Kidney (tissue), 14 donors: ENCODE measurements around the gene PLCB3. TPM values are rescaled to one million over a fixed set of nuclear protein-coding genes. Genes with fewer than 3 reads are reported as not detected.

Experiments used
- DNase-seq, 5 donors: peaks; one replicate each; pipeline ENCODE4 v3.0.0-alpha.2; 2013 to 2020
- FAIRE-seq: peaks from 2 replicates; lab custom pipeline; 2012; peaks lifted over from hg19 to GRCh38; lab: Jason Lieb, UNC
- H3K27ac ChIP-seq, 2 donors: one replicate each; pipeline ENCODE4 v1.7.0; 2013; ENCODE audit warnings: low read depth in 2 of 2, low read length in 2 of 2, inconsistent platforms in 1 of 2
- H3K27me3 ChIP-seq: one replicate; pipeline ENCODE4 v1.7.1; 2013; ENCODE audit warnings: low read length, inconsistent platforms; ENCODE audit not compliant: control insufficient read depth, insufficient read depth
- H3K36me3 ChIP-seq, 3 donors: one replicate each; pipeline versions ENCODE4 v1.7.0 to v1.7.1; 2013; ENCODE audit warnings: low read length in 3 of 3, control low read depth in 1 of 3, inconsistent platforms in 1 of 3; ENCODE audit not compliant: insufficient read depth in 3 of 3, control insufficient read depth in 2 of 3
- H3K4me1 ChIP-seq, 3 donors: one replicate each; pipeline versions ENCODE4 v1.7.0 to v1.7.1; 2013; ENCODE audit warnings: low read length in 3 of 3, inconsistent platforms in 1 of 3, low read depth in 1 of 3; ENCODE audit not compliant: control insufficient read depth in 2 of 3, insufficient read depth in 2 of 3
- H3K4me3 ChIP-seq, 3 donors: one replicate each; pipeline versions ENCODE4 v1.7.0 to v1.8.1; 2013; ENCODE audit warnings: low read length in 3 of 3, control low read depth in 1 of 3, inconsistent platforms in 1 of 3
- H3K9ac ChIP-seq, 3 donors: one replicate each; pipeline versions ENCODE4 v1.7.0 to v1.7.1; 2013; ENCODE audit warnings: low read length in 3 of 3, control low read depth in 1 of 3, inconsistent platforms in 1 of 3
- H3K9me3 ChIP-seq, 3 donors: one replicate each; pipeline versions ENCODE4 v1.7.0 to v1.7.1; 2013; ENCODE audit warnings: low read length in 3 of 3, control low read depth in 1 of 3, inconsistent platforms in 1 of 3; ENCODE audit not compliant: control insufficient read depth in 2 of 3, insufficient read depth in 1 of 3
- CTCF ChIP-seq: IDR thresholded peaks from 3 replicates; pipeline ENCODE4 v1.5.1; 2012; ENCODE audit warnings: mild to moderate bottlenecking, moderate library complexity, borderline replicate concordance; ENCODE audit not compliant: insufficient read depth; ENCODE audit errors: extremely low read depth
- intact Hi-C: fragments of 100-400 bp; cut with DNase I; formaldehyde crosslinking; loops from one replicate; pipeline ENCODE4 v1.11.1; 2022
- polyA plus RNA-seq: library from polyadenylated mRNA; stranded (reverse); fragments of 350-450 nt; fragmentation: Illumina TruSeq; extraction: RNeasy Lipid Tissue Mini Kit (QIAGEN cat#74804); gene quantifications from one replicate; pipeline ENCODE4 v1.2.3, GENCODE V29; 2014; ENCODE audit warnings: low read depth, low replicate concordance; ENCODE audit not compliant: insufficient read depth
- total RNA-seq: library from RNA; stranded (reverse); fragmentation: NEBNext Ultra II Directional; extraction: Animal tissue kit (Norgen Biotek cat#: 25700); gene quantifications from one replicate; pipeline ENCODE4 v1.2.1, GENCODE V29; 2021
- donor health status: control.
- donor health status: control.
- donor health status: control.
- donor health status: control.
- donor health status: control.
- donor health status: DM: yes; HTN: yes; CAD: no.
- donor health status: Normal renal cell carcinoma (clear cell type).

PLCB3 gene
- total and polyA plus RNA-seq, 2 donors from 2014 or later = 9.6 to 24.6 TPM

GRCh38 chr11:64230171-64230984 lies 21.0 kb upstream of the PLCB3 start, which contains the start of gene DNAJC4:
Gene DNAJC4, plus strand, starts transcription at chr11:64230548. Its CDS starts 307 bp downstream, at chr11:64230855.
- Histone ChIP-seq H3K27me3 (no peaks in the 10 kb centered on the region), H3K9me3 (no peaks in the 10 kb centered on the region), H3K4me1 (peaks cover 0 to 39% (median 29%) of the 10 kb centered on the region in 3 donors), H3K36me3 (no peaks in the 10 kb centered on the region), H3K4me3 (peak within 1 kb of the TSS; percentile 51 to 77 (median 73)), H3K27ac (peak within 1 kb of the TSS; percentile 89 to 96), H3K9ac (peak within 1 kb of the TSS; percentile 62 to 78 (median 77))
- DNase-seq = peak; percentile 96 to 99 (median 98)
- intact Hi-C loops = no loop called here
- no peak for TF ChIP-seq CTCF
- FAIRE-seq = peak; percentile 44

GRCh38 chr11:64230985-64231365 lies 20.4 kb upstream of the PLCB3 start:
- H3K27ac ChIP-seq = peak overlapping the region; percentile 89 to 96
- TF ChIP-seq CTCF = no peak
- intact Hi-C loops = no loop called here
- FAIRE-seq (no peak), DNase-seq (no peak)
- H3K4me3 ChIP-seq = peak overlapping the region; percentile 51 to 77 (median 73)
- no peaks in the 10 kb centered on the region for H3K9me3 ChIP-seq
- peaks cover 0 to 42% (median 34%) of the 10 kb centered on the region in 3 donors for H3K4me1 ChIP-seq
- peak overlapping the region; percentile 62 to 78 (median 68) for H3K9ac ChIP-seq
- no peaks in the 10 kb centered on the region for H3K27me3 ChIP-seq
- no peaks in the 10 kb centered on the region for H3K36me3 ChIP-seq

- intact Hi-C loops = no loop called here
- no peak overlapping the region for H3K4me3 ChIP-seq
- no peaks in the 10 kb centered on the region for H3K9me3 ChIP-seq
- no peak overlapping the region for H3K9ac ChIP-seq
- H3K4me1 ChIP-seq = peaks cover 0 to 40% (median 34%) of the 10 kb centered on the region in 3 donors
- H3K36me3 ChIP-seq = no peaks in the 10 kb centered on the region
- TF ChIP-seq CTCF = no peak
- H3K27me3 ChIP-seq = no peaks in the 10 kb centered on the region
- DNase-seq (no peak), FAIRE-seq (no peak)
- no peak overlapping the region for H3K27ac ChIP-seq
Observed at GRCh38 chr11:64231546-64231945, 19.8 kb upstream of the PLCB3 start.
